ENCODE data around the gene JMJD6. TPM values are rescaled to one million over a fixed set of nuclear protein-coding genes. Genes with fewer than 3 reads are reported as not detected.

The JMJD6 gene
- total RNA-seq, result 22.6 and 26.3 TPM in 2 replicates

GRCh38 chr17:76726231-76726775, at the start of gene JMJD6:
Gene JMJD6 (minus strand): TSS chr17:76726606. CDS start chr17:76726475, 131 bp downstream.

GRCh38 chr17:76737676-76738467, 11.5 kb upstream of the JMJD6 start, which contains the start of gene MFSD11:
Gene MFSD11 (plus strand): TSS chr17:76738119. CDS start chr17:76738353, 234 bp downstream.

GRCh38 chr17:76737082-76737675, 10.8 kb upstream of the JMJD6 start, which contains the start of gene SRSF2:
Gene SRSF2 (minus strand): TSS chr17:76737331. CDS start chr17:76737160, 171 bp downstream.

GRCh38 chr17:76726776-76727718, 641 bp upstream of the JMJD6 start, which contains the start of gene METTL23:
Gene METTL23 (plus strand): TSS chr17:76726839. CDS start chr17:76729711, 2,872 bp downstream.

GRCh38 chr17:76710863-76711611, 15.4 kb downstream of the JMJD6 start, which contains the start of gene MXRA7:
Gene MXRA7 (minus strand): TSS chr17:76710965. CDS start chr17:76710946, 19 bp downstream.

Other genes with a start within 250 kb of the JMJD6 start
- gene RHBDF2, start 225.2 kb downstream of the JMJD6 start, total RNA-seq, result 2.3 and 6.1 TPM in 2 replicates
- 68.1 and 84.9 TPM in 2 replicates for gene CYGB, start 188.9 kb downstream of the JMJD6 start, total RNA-seq
- 7.8 and 11.1 TPM in 2 replicates for gene PRCD, start 186.6 kb downstream of the JMJD6 start, total RNA-seq
- gene ST6GALNAC2, start 140.7 kb downstream of the JMJD6 start, total RNA-seq, result 1.0 and 4.1 TPM in 2 replicates
- gene ST6GALNAC1, start 82.8 kb downstream of the JMJD6 start, total RNA-seq, result not detected in 2 replicates
- gene MXRA7, start 15.6 kb downstream of the JMJD6 start, total RNA-seq, result 160 and 244 TPM in 2 replicates
- gene METTL23, start 233 bp upstream of the JMJD6 start, total RNA-seq, result 17.6 and 19.0 TPM in 2 replicates
- gene SRSF2, start 10.7 kb upstream of the JMJD6 start, total RNA-seq, result 75.9 and 89.8 TPM in 2 replicates
- gene MFSD11, start 11.5 kb upstream of the JMJD6 start, total RNA-seq, result 22.3 and 22.4 TPM in 2 replicates
- 0.18 TPM in 1 of 2 replicates, not detected in the other for gene MGAT5B, start 141.8 kb upstream of the JMJD6 start, total RNA-seq

Data from smooth muscle cell of bladder (primary cell).